ENCODE measurements around the gene SMOC1.

GRCh38 chr14:69850736-69851112 is 28.5 kb upstream of the SMOC1 start:
- TF ChIP-seq POLR2A (IDR thresholded peaks at IDR 0.05): no peak
- TF ChIP-seq CTCF (IDR thresholded peaks at IDR 0.05): no peak
- TF ChIP-seq POLR2AphosphoS5 (IDR thresholded peaks at IDR 0.05): no peak

Measured in stomach (tissue), 4 donors.